Uterus (tissue), 4 donors: Measurements from ENCODE around the gene PROS1. TPM values are rescaled to one million over a fixed set of nuclear protein-coding genes. Genes with fewer than 3 reads are reported as not detected.

ENCODE experiments used
- DNase-seq, 2 donors: peaks; one replicate each; pipeline ENCODE4 v3.0.0-alpha.2; 2019 to 2020
- H3K27ac ChIP-seq, 2 donors: fragments of 200-600 bp; sonication (generic); 1 replicate in 1 of 2; 2 replicates in 1 of 2; pipeline ENCODE4 v1.5.1; 2016 to 2018
- H3K27me3 ChIP-seq, 2 donors: fragments of 200-600 bp; sonication (generic); one replicate each; pipeline ENCODE4 v1.5.1; 2018 to 2019; ENCODE audit warnings: control low read depth in 1 of 2
- H3K36me3 ChIP-seq, 2 donors: fragments of 200-600 bp; sonication (generic); one replicate each; pipeline ENCODE4 v1.5.1; 2019; ENCODE audit warnings: control low read depth in 1 of 2
- H3K4me1 ChIP-seq, 2 donors: fragments of 200-600 bp; sonication (generic); one replicate each; pipeline ENCODE4 v1.5.1; 2018 to 2019; ENCODE audit warnings: control low read depth in 1 of 2
- H3K4me3 ChIP-seq, 2 donors: fragments of 200-600 bp; sonication (generic); 1 replicate in 1 of 2; 2 replicates in 1 of 2; pipeline ENCODE4 v1.5.1; 2018 to 2019; ENCODE audit warnings: mild to moderate bottlenecking in 1 of 2
- H3K9me3 ChIP-seq, 2 donors: fragments of 200-600 bp; sonication (generic); one replicate each; pipeline ENCODE4 v1.5.1; 2019; ENCODE audit warnings: control low read depth in 1 of 2
- POLR2A ChIP-seq, 2 donors: fragments of 450-650 bp; IDR thresholded peaks; one replicate each; pipeline ENCODE4 v1.6.1; 2016; ENCODE audit warnings: antibody characterized with exemption in 2 of 2, mild to moderate bottlenecking in 1 of 2, moderate library complexity in 1 of 2
- intact Hi-C: fragments of 100-400 bp; cut with DNase I; formaldehyde crosslinking; loops from one replicate; pipeline ENCODE4 v1.15.1; 2023; ENCODE audit warnings: low total_unique reads
- total RNA-seq, 4 donors: library from RNA; depleted of rRNA in 3 of 4; stranded (reverse); fragments of >200 nt in 3 of 4; gene quantifications; one replicate each; pipeline versions ENCODE4 v1.1.0 to v1.2.4, GENCODE V29; 2014 to 2023
- TF ChIP-seq, protein P1 (sequence below), 4 experiments: fragments of 200-600 bp in 2 of 4; fragments of 450-650 bp in 2 of 4; sonication (generic) in 2 of 4; IDR thresholded peaks; one replicate each; pipeline ENCODE4 v1.5.1; 2016 to 2019; ENCODE audit warnings: antibody characterized with exemption in 4 of 4, mild to moderate bottlenecking in 2 of 4, moderate library complexity in 1 of 4
- donor health status: DM: yes; HTN: yes; CAD: no.

The PROS1 gene
- total RNA-seq, 4 donors from 2014 or later = 14.6 to 60.3 (median 36.8) TPM

DNA sequence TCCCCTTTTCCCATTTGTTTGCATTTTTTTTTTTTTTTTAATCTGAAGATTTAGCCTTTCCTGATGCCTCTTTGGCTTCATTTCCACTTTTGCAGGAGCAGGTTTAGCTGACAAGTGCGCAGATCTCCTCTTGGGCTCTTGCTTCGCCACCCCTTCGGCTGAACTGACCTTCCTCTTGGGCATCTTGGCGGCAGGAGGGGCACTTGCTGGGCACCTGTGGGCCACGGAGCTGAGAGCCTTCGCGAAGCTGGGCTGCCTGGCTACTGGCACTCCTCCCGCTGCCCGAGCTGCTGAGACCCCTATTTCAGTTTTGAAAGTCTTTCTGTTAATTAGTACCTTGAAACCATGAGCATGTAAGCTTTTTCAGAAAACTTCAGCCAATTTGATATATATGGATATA lies 15.1 kb upstream of the PROS1 start:
- no peaks in the 10 kb centered on the region for H3K36me3 ChIP-seq
- H3K27ac ChIP-seq = peak overlapping the region in 1 of 2 donors; percentile 54
- no peak overlapping the region for H3K4me3 ChIP-seq
- no peaks in the 10 kb centered on the region for H3K9me3 ChIP-seq
- no peak for DNase-seq
- intact Hi-C loops = no loop called here
- H3K27me3 ChIP-seq = no peaks in the 10 kb centered on the region
- TF ChIP-seq, protein P1, sequence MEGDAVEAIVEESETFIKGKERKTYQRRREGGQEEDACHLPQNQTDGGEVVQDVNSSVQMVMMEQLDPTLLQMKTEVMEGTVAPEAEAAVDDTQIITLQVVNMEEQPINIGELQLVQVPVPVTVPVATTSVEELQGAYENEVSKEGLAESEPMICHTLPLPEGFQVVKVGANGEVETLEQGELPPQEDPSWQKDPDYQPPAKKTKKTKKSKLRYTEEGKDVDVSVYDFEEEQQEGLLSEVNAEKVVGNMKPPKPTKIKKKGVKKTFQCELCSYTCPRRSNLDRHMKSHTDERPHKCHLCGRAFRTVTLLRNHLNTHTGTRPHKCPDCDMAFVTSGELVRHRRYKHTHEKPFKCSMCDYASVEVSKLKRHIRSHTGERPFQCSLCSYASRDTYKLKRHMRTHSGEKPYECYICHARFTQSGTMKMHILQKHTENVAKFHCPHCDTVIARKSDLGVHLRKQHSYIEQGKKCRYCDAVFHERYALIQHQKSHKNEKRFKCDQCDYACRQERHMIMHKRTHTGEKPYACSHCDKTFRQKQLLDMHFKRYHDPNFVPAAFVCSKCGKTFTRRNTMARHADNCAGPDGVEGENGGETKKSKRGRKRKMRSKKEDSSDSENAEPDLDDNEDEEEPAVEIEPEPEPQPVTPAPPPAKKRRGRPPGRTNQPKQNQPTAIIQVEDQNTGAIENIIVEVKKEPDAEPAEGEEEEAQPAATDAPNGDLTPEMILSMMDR (IDR thresholded peaks at IDR 0.05) = no peak
- no peak for TF ChIP-seq POLR2A (IDR thresholded peaks at IDR 0.05)
- H3K4me1 ChIP-seq = no peaks in the 10 kb centered on the region

- Histone ChIP-seq H3K4me1 (no peaks in the 10 kb centered on the region), H3K27me3 (no peaks in the 10 kb centered on the region), H3K4me3 (no peak overlapping the region), H3K36me3 (no peaks in the 10 kb centered on the region), H3K9me3 (no peaks in the 10 kb centered on the region), H3K27ac (peak overlapping the region in 1 of 2 donors; percentile 54)
- no peak for TF ChIP-seq POLR2A (IDR thresholded peaks at IDR 0.05)
- TF ChIP-seq, protein P1 (IDR thresholded peaks at IDR 0.05) = no peak
- intact Hi-C loops = no loop called here
- no peak for DNase-seq
These were observed 14.6 kb upstream of the PROS1 start for GRCh38 chr3:93988283-93988682.

- Histone ChIP-seq H3K27me3 (no peaks in the 10 kb centered on the region), H3K9me3 (no peaks in the 10 kb centered on the region), H3K36me3 (no peaks in the 10 kb centered on the region), H3K27ac (no peak overlapping the region), H3K4me3 (no peak overlapping the region), H3K4me1 (no peaks in the 10 kb centered on the region)
- TF ChIP-seq POLR2A (IDR thresholded peaks at IDR 0.05) = no peak
- no peak for DNase-seq
- intact Hi-C loops = no loop called here
These were observed 10.9 kb upstream of the PROS1 start for GRCh38 chr3:93984618-93985017.

GRCh38 chr3:93983408-93983807 lies 9.7 kb upstream of the PROS1 start:
- H3K4me1 ChIP-seq = no peaks in the 10 kb centered on the region
- no peaks in the 10 kb centered on the region for H3K9me3 ChIP-seq
- DNase-seq = no peak
- no peak overlapping the region for H3K4me3 ChIP-seq
- intact Hi-C loops = no loop called here
- no peak overlapping the region for H3K27ac ChIP-seq
- no peak for TF ChIP-seq POLR2A (IDR thresholded peaks at IDR 0.05)
- TF ChIP-seq, protein P1 (IDR thresholded peaks at IDR 0.05) = no peak
- no peaks in the 10 kb centered on the region for H3K27me3 ChIP-seq
- no peaks in the 10 kb centered on the region for H3K36me3 ChIP-seq

DNA sequence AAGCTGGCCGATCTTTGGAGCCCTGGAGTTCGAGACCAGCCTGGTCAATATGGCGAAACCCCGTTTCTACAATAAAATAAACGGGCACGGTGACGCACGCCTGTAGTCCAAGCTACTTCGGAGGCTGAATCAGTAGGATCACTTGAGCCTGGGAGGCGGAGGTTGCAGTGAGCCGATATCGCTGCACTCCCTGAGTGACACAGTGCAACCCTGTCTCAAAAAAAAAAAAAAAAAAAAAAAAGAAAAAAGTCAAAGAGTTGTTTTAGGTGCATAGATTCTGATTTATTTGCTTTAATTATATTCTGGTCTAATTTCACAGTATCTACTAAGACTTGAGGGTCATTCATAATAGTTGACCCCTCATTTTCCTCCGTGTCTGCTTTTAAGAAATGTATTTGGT lies 8.0 kb upstream of the PROS1 start:
- H3K36me3 ChIP-seq = no peaks in the 10 kb centered on the region
- intact Hi-C loops = no loop called here
- no peak overlapping the region for H3K27ac ChIP-seq
- H3K4me3 ChIP-seq = no peak overlapping the region
- no peaks in the 10 kb centered on the region for H3K27me3 ChIP-seq
- no peaks in the 10 kb centered on the region for H3K4me1 ChIP-seq
- DNase-seq = no peak
- no peak for TF ChIP-seq POLR2A (IDR thresholded peaks at IDR 0.05)
- TF ChIP-seq, protein P1 (IDR thresholded peaks at IDR 0.05) = no peak
- H3K9me3 ChIP-seq = no peaks in the 10 kb centered on the region
